Bone marrow (tissue), 2 donors: ENCODE data around the gene ENO2.

ENCODE experiments used
- DNase-seq, 2 donors: peaks; one replicate each; lab custom pipeline; 2025; lab: John Stamatoyannopoulos, UW

Gene ENO2

GRCh38 chr12:6912164-6912935 is 2.0 kb upstream of the ENO2 start:
- no peak for DNase-seq

GRCh38 chr12:6914947-6915788 is 788 bp downstream of the ENO2 start:
- no peak for DNase-seq

- no peak for DNase-seq
Measured at GRCh38 chr12:6915789-6916285, 1.5 kb downstream of the ENO2 start.

DNA sequence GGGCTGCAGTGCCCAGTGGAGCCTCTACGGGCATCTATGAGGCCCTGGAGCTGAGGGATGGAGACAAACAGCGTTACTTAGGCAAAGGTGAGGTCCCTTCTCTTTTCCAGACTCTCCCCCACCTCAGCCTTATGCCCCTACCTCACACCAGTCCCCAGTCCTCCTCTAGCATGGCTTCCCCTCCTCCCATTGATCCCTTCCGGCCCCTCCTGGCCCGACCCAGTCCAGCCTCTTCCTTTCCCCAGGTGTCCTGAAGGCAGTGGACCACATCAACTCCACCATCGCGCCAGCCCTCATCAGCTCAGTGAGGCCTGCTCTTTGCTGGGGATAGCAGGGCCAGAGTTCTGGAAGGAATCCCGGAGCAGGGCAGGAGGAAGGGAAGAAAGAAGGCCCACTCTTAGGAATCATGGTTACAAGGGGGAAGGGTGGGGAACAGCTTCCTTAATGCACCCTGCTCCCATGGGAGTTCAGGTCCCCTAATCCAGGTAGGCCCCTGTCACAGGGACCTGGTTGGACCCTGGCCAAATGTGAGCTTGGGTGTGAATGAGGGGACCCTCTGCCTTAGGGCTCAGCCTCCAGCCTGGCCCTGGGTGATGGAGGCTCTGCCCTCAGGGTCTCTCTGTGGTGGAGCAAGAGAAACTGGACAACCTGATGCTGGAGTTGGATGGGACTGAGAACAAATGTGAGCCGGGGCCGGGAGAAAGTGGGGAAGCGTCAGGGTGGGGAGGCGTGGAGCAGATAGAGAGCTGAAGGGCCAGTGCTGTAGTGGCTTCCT is 2.2 kb downstream of the ENO2 start:
- no peak for DNase-seq

DNA sequence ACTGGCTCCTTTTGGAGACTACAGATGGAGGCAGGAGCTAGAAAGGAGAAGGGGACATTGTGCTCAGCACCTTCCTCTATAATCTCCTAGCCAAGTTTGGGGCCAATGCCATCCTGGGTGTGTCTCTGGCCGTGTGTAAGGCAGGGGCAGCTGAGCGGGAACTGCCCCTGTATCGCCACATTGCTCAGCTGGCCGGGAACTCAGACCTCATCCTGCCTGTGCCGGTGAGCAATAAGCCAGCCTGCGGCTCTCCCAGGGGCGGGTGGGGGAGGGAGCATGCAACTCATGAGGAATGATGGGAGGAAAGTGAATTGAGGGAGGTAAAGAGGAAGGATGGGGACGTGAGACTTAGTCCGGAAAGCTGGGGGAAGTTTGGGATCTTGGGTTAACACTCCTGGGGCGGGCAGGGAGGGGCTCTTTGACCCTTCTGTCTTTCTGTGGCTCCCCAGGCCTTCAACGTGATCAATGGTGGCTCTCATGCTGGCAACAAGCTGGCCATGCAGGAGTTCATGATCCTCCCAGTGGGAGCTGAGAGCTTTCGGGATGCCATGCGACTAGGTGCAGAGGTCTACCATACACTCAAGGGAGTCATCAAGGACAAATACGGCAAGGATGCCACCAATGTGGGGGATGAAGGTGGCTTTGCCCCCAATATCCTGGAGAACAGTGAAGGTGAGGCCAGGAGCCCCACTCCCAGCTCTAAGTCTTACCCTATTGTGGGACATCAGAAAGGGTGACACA is 3.3 kb downstream of the ENO2 start:
- no peak for DNase-seq

- DNase-seq: no peak
Measured at GRCh38 chr12:6919588-6919987, 5.2 kb downstream of the ENO2 start.

DNA sequence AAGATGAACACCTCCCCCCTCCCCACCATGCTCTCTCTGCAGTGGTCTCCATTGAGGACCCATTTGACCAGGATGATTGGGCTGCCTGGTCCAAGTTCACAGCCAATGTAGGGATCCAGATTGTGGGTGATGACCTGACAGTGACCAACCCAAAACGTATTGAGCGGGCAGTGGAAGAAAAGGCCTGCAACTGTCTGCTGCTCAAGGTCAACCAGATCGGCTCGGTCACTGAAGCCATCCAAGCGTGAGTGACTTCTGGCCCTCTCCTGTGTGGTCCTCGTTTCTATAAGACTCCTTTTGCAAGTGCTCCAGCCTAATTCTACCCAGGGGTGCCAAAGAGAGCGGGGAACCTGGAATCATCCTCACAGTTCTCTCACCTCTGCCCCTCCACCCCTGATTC is 7.2 kb downstream of the ENO2 start:
- DNase-seq: no peak

- DNase-seq: no peak
Measured at GRCh38 chr12:6921996-6922946, 7.9 kb downstream of the ENO2 start.

DNA sequence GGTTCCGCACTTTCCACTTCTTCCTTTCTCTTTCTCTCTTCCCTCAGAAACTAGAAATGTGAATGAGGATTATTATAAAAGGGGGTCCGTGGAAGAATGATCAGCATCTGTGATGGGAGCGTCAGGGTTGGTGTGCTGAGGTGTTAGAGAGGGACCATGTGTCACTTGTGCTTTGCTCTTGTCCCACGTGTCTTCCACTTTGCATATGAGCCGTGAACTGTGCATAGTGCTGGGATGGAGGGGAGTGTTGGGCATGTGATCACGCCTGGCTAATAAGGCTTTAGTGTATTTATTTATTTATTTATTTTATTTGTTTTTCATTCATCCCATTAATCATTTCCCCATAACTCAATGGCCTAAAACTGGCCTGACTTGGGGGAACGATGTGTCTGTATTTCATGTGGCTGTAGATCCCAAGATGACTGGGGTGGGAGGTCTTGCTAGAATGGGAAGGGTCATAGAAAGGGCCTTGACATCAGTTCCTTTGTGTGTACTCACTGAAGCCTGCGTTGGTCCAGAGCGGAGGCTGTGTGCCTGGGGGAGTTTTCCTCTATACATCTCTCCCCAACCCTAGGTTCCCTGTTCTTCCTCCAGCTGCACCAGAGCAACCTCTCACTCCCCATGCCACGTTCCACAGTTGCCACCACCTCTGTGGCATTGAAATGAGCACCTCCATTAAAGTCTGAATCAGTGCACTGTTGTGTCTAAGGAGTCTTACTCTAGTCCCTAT is 8.8 kb downstream of the ENO2 start:
- no peak for DNase-seq

DNA sequence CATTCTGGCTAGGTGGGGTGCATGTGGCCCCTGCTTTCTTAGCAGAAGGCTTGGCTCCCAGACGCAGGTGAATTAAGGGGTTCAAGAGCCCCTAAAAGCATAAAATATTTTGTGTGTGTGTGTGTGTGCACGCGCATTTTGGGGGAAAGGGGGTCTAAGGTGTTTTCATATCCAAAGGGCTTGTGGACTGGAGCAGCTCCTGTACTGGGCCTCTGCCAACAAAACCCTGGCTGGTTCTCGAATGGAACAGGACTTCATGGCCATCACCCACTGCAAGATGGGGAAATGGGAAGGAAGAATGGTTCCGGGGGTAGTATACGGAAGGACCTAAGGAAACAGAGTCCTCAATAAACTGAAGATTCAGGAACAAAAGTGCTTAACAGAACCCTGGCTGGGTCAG is 9.5 kb downstream of the ENO2 start:
- DNase-seq: no peak

DNA sequence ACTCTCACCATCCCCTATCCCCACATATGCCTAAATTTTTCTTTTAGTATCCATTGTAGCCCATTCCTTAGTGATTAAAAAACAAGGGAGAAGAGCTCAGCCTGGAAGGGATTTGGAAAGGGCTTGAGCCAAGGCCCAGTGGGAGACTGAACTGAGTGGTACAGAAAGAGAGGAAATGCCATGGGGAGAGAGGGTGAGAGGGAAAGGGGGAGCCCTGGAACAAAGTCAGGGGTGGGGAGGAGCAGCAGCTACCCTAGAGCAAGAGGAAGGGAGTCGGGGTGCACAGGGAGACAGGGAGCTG is 10.8 kb downstream of the ENO2 start:
- DNase-seq: no peak

GRCh38 chr12:6925540-6926279 is 11.3 kb downstream of the ENO2 start:
- DNase-seq: no peak

GRCh38 chr12:6927379-6928021 is 13.1 kb downstream of the ENO2 start, which contains the start of gene ATN1:
Gene ATN1, plus strand, starts transcription at chr12:6927959. Its CDS starts 6,043 bp downstream, at chr12:6934002.
- DNase-seq: peak in 1 of 2 donors; percentile 22

DNA sequence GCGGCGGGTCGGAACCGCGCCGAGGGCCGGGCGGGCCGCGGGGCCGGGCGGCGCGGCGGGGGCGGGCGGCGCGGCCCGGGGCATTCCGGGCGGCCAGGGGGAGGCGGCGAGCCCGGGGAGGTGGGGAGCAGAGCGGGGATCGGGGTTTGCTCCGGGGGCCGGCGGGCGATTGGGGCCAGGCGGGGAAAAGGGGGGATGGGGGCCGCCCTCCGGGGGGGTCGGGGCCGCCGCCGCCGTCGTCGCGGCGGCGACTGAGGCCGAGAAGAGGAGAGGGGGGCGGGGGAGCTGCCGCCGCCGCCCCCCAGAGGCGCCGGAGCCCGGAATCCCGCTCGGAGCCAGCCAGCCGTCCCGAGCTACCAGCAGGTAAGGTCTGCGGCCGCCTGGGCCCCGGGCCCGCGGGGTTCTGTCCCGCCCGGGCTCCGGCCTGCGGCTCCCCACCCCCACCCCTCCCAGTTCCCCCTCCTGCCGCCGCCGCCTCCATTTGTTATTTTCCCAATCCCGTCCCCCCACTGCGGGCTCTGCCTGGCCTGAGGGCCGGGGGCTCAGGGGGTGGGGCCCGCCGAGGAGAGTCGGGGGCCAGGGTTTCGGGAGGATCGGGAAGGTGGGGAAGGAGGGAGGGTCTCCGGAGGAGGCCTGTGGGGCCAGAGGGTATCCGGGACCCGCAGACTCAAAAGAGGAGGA is 13.8 kb downstream of the ENO2 start:
- DNase-seq: no peak

- DNase-seq: no peak
Measured at GRCh38 chr12:6928703-6929407, 14.5 kb downstream of the ENO2 start.

- DNase-seq: no peak
Measured at GRCh38 chr12:6929466-6930452, 15.4 kb downstream of the ENO2 start.
